Calu3 (cell line): ENCODE measurements around the gene PDK2. TPM values are rescaled to one million over a fixed set of nuclear protein-coding genes. Genes with fewer than 3 reads are reported as not detected.

ENCODE experiments used
- BruUV-seq: library from RNA; stranded (reverse); fragments of 400-500 nt; replicated peaks from 2 replicates; lab custom pipeline; 2021; lab: Mats Ljungman, UMichigan
- CTCF ChIA-PET: fragments of 300-600 bp; sonication (Branson Sonifier 250); formaldehyde crosslinking; loops from one replicate; lab custom pipeline; 2022; ENCODE audit warnings: antibody characterized with exemption; lab: Charles Lee
- DNase-seq: peaks from one replicate; pipeline ENCODE4 v3.0.0; 2022
- H3K27ac Mint-ChIP-seq: one replicate; pipeline ENCODE4 v1.8.0; 2022; ENCODE audit warnings: mixed read lengths; ENCODE audit not compliant: unreplicated experiment
- H3K27me3 Mint-ChIP-seq: one replicate; pipeline ENCODE4 v1.8.0; 2022; ENCODE audit warnings: mixed read lengths; ENCODE audit not compliant: unreplicated experiment
- H3K36me3 Mint-ChIP-seq: one replicate; pipeline ENCODE4 v1.8.0; 2022; ENCODE audit warnings: mild to moderate bottlenecking, moderate library complexity, mixed read lengths; ENCODE audit not compliant: insufficient read depth, unreplicated experiment
- H3K4me1 Mint-ChIP-seq: one replicate; pipeline ENCODE4 v1.8.0; 2022; ENCODE audit warnings: mild to moderate bottlenecking, low read depth, mixed read lengths; ENCODE audit not compliant: unreplicated experiment
- H3K4me3 Mint-ChIP-seq: one replicate; pipeline ENCODE4 v1.8.0; 2022; ENCODE audit warnings: mild to moderate bottlenecking, low read depth, moderate library complexity, mixed read lengths; ENCODE audit not compliant: unreplicated experiment
- H3K9me3 Mint-ChIP-seq: one replicate; pipeline ENCODE4 v1.8.0; 2022; ENCODE audit warnings: low read depth, mixed read lengths; ENCODE audit not compliant: unreplicated experiment
- CTCF ChIP-seq: fragments of 200-600 bp; IDR thresholded peaks from one replicate; pipeline ENCODE4 v1.8.0; 2022; ENCODE audit warnings: antibody characterized with exemption; ENCODE audit not compliant: unreplicated experiment
- intact Hi-C: fragments of 100-400 bp; cut with micrococcal nuclease; formaldehyde crosslinking; loops from one replicate; pipeline ENCODE4 v1.10.0; 2022; ENCODE audit not compliant: unreplicated experiment
- total RNA-seq: library from RNA; stranded (reverse); gene quantifications from 2 replicates; pipeline ENCODE4 v1.2.3, GENCODE V29; 2022

The PDK2 gene
- total RNA-seq, 1 experiment from 2014 or later = 29.5 TPM

GRCh38 chr17:50097926-50098325 lies 2.8 kb downstream of the PDK2 start:
- CTCF ChIA-PET = interaction anchor here (1.0 to 1.2 kb wide), 2 partner anchors 11 to 19 kb away, joined by 3 to 4 read pairs; no protein-coding TSS in a partner anchor

GRCh38 chr17:50098583-50098982 lies 3.4 kb downstream of the PDK2 start:
- CTCF ChIA-PET = interaction anchor here (0.6 kb wide), 1 partner anchor 1065 kb away, joined by 4 read pairs; no protein-coding TSS in a partner anchor
- intact Hi-C loops = no loop called here
- H3K4me3 Mint-ChIP-seq = no peak overlapping the region
- H3K9me3 Mint-ChIP-seq = no peaks in the 10 kb centered on the region
- H3K27me3 Mint-ChIP-seq = no peaks in the 10 kb centered on the region
- TF ChIP-seq CTCF = no peak
- peaks cover 57% of the 10 kb centered on the region for H3K36me3 Mint-ChIP-seq
- no peak for DNase-seq
- H3K27ac Mint-ChIP-seq = peak overlapping the region; percentile 2
- no TSS peak for BruUV-seq
- peaks cover 75% of the 10 kb centered on the region for H3K4me1 Mint-ChIP-seq

More at GRCh38 chr17:50097926-50098325, 2.8 kb downstream of the PDK2 start:
- H3K4me3 Mint-ChIP-seq = no peak overlapping the region
- BruUV-seq = no TSS peak
- intact Hi-C loops = no loop called here
- no peak overlapping the region for H3K27ac Mint-ChIP-seq
- H3K4me1 Mint-ChIP-seq = peaks cover 77% of the 10 kb centered on the region
- H3K27me3 Mint-ChIP-seq = no peaks in the 10 kb centered on the region
- H3K9me3 Mint-ChIP-seq = no peaks in the 10 kb centered on the region
- no peak for TF ChIP-seq CTCF
- H3K36me3 Mint-ChIP-seq = peaks cover 62% of the 10 kb centered on the region
- DNase-seq = no peak

GRCh38 chr17:50099003-50099402 lies 3.9 kb downstream of the PDK2 start:
- Mint-ChIP-seq H3K4me3 (no peak overlapping the region), H3K27me3 (no peaks in the 10 kb centered on the region), H3K36me3 (peaks cover 53% of the 10 kb centered on the region), H3K27ac (peak overlapping the region; percentile 2), H3K9me3 (no peaks in the 10 kb centered on the region), H3K4me1 (peaks cover 72% of the 10 kb centered on the region)
- CTCF ChIA-PET = interaction anchor here (0.6 kb wide), 1 partner anchor 1065 kb away, joined by 4 read pairs; no protein-coding TSS in a partner anchor
- BruUV-seq = no TSS peak
- no peak for TF ChIP-seq CTCF
- intact Hi-C loops = no loop called here
- no peak for DNase-seq

GRCh38 chr17:50100480-50100883 lies 5.3 kb downstream of the PDK2 start:
- H3K27me3 Mint-ChIP-seq = no peaks in the 10 kb centered on the region
- intact Hi-C loops = no loop called here
- BruUV-seq = no TSS peak
- no peak overlapping the region for H3K27ac Mint-ChIP-seq
- peaks cover 57% of the 10 kb centered on the region for H3K4me1 Mint-ChIP-seq
- no peak for DNase-seq
- peaks cover 38% of the 10 kb centered on the region for H3K36me3 Mint-ChIP-seq
- CTCF ChIA-PET = interaction anchor here (0.8 to 1.2 kb wide), 2 partner anchors 13 to 17 kb away, joined by 3 read pairs; no protein-coding TSS in a partner anchor
- no peak for TF ChIP-seq CTCF
- H3K4me3 Mint-ChIP-seq = peak overlapping the region; percentile 26
- no peaks in the 10 kb centered on the region for H3K9me3 Mint-ChIP-seq
